Astrocyte of the cerebellum (primary cell): ENCODE measurements around the gene DHRS9.

Experiments
- DNase-seq: peaks from one replicate; pipeline ENCODE4 v3.0.0-alpha.2; 2011; ENCODE audit warnings: low read depth
- H3K4me3 ChIP-seq: 2 replicates; pipeline ENCODE4 v1.5.1; 2011; ENCODE audit warnings: mild to moderate bottlenecking, low read depth, low read length, moderate library complexity
- CTCF ChIP-seq: IDR thresholded peaks from 2 replicates; pipeline ENCODE4 v1.5.1; 2012; ENCODE audit warnings: low read length, low read depth, moderate library complexity, mild to moderate bottlenecking; ENCODE audit errors: missing control alignments
- in situ Hi-C: cut with HindIII; loops from 2 replicates; pipeline ENCODE4 v1.10.0; 2017; ENCODE audit warnings: low sequenced_read_pairs

The DHRS9 gene

GRCh38 chr2:169069341-169069740 is at the start of gene DHRS9:
DHRS9 (plus strand) TSS chr2:169069563; CDS start chr2:169081582, 12,019 bp downstream.
- DNase-seq, result peak; percentile 40
- no peak for TF ChIP-seq CTCF
- H3K4me3 ChIP-seq, result no peak within 1 kb of the TSS
- in situ Hi-C loops, result no loop called here

- TF ChIP-seq CTCF, result no peak
- no peak overlapping the region for H3K4me3 ChIP-seq
- DNase-seq, result no peak
- in situ Hi-C loops, result no loop called here
Measured at GRCh38 chr2:169023161-169023560, 46.2 kb upstream of the DHRS9 start.

GRCh38 chr2:169026056-169026455 is 43.3 kb upstream of the DHRS9 start:
- no peak for TF ChIP-seq CTCF
- no peak for DNase-seq
- no peak overlapping the region for H3K4me3 ChIP-seq
- in situ Hi-C loops, result no loop called here

GRCh38 chr2:169027234-169027633 is 42.1 kb upstream of the DHRS9 start:
- no peak overlapping the region for H3K4me3 ChIP-seq
- in situ Hi-C loops, result no loop called here
- no peak for TF ChIP-seq CTCF
- DNase-seq, result no peak

GRCh38 chr2:169029341-169029740 is 40.0 kb upstream of the DHRS9 start:
- no peak overlapping the region for H3K4me3 ChIP-seq
- DNase-seq, result no peak
- TF ChIP-seq CTCF, result no peak
- in situ Hi-C loops, result no loop called here

- in situ Hi-C loops, result no loop called here
- H3K4me3 ChIP-seq, result no peak within 1 kb of the TSS
- no peak for DNase-seq
- no peak for TF ChIP-seq CTCF
Measured at GRCh38 chr2:169031202-169031601, 38.2 kb upstream of the DHRS9 start, which contains the start of gene ABCB11. ABCB11 (minus strand) TSS chr2:169031324; CDS start chr2:169018125, 13,199 bp downstream.

- H3K4me3 ChIP-seq, result no peak overlapping the region
- in situ Hi-C loops, result no loop called here
- no peak for TF ChIP-seq CTCF
- no peak for DNase-seq
Measured at GRCh38 chr2:169034256-169034655, 35.1 kb upstream of the DHRS9 start.
